ENCODE measurements around the gene PROK1.

The PROK1 gene

GRCh38 chr1:110493059-110493699 lies 42.2 kb downstream of the PROK1 start:
- Mint-ChIP-seq H3K36me3 (ENCODE audit: low read depth) (no peaks in the 10 kb centered on the region), H3K9me3 (no peaks in the 10 kb centered on the region), H3K4me3 (no peak overlapping the region), H3K27me3 (ENCODE audit: low read depth) (no peaks in the 10 kb centered on the region), H3K27ac (no peak overlapping the region), H3K4me1 (ENCODE audit: low read depth) (no peaks in the 10 kb centered on the region)
- no peak for DNase-seq (ENCODE audit: low spot score)

- Mint-ChIP-seq H3K36me3 (ENCODE audit: low read depth) (no peaks in the 10 kb centered on the region), H3K4me3 (no peak overlapping the region), H3K4me1 (ENCODE audit: low read depth) (no peaks in the 10 kb centered on the region), H3K9me3 (no peaks in the 10 kb centered on the region), H3K27me3 (ENCODE audit: low read depth) (no peaks in the 10 kb centered on the region), H3K27ac (no peak overlapping the region)
- no peak for DNase-seq (ENCODE audit: low spot score)
Measured at GRCh38 chr1:110494036-110494435, 43.1 kb downstream of the PROK1 start.

- Mint-ChIP-seq H3K4me1 (ENCODE audit: low read depth) (no peaks in the 10 kb centered on the region), H3K36me3 (ENCODE audit: low read depth) (no peaks in the 10 kb centered on the region), H3K4me3 (no peak overlapping the region), H3K27ac (no peak overlapping the region), H3K27me3 (ENCODE audit: low read depth) (no peaks in the 10 kb centered on the region), H3K9me3 (no peaks in the 10 kb centered on the region)
- no peak for DNase-seq (ENCODE audit: low spot score)
Measured at GRCh38 chr1:110494522-110495406, 43.8 kb downstream of the PROK1 start.

- Mint-ChIP-seq H3K4me1 (ENCODE audit: low read depth) (no peaks in the 10 kb centered on the region), H3K27me3 (ENCODE audit: low read depth) (no peaks in the 10 kb centered on the region), H3K4me3 (no peak overlapping the region), H3K9me3 (no peaks in the 10 kb centered on the region), H3K27ac (no peak overlapping the region), H3K36me3 (ENCODE audit: low read depth) (no peaks in the 10 kb centered on the region)
- peak; percentile 61 for DNase-seq (ENCODE audit: low spot score)
Measured at GRCh38 chr1:110495926-110496600, 45.1 kb downstream of the PROK1 start.

GRCh38 chr1:110498270-110498669 lies 47.3 kb downstream of the PROK1 start:
- Mint-ChIP-seq H3K27me3 (ENCODE audit: low read depth) (peaks cover 12% of the 10 kb centered on the region), H3K4me3 (no peak overlapping the region), H3K4me1 (ENCODE audit: low read depth) (no peaks in the 10 kb centered on the region), H3K27ac (no peak overlapping the region), H3K36me3 (ENCODE audit: low read depth) (no peaks in the 10 kb centered on the region), H3K9me3 (no peaks in the 10 kb centered on the region)
- DNase-seq (ENCODE audit: low spot score) = no peak

GRCh38 chr1:110501488-110502132 lies 50.7 kb downstream of the PROK1 start:
- no peak overlapping the region for H3K27ac Mint-ChIP-seq
- H3K4me3 Mint-ChIP-seq = no peak overlapping the region
- peaks cover 19% of the 10 kb centered on the region for H3K27me3 Mint-ChIP-seq (ENCODE audit: low read depth)
- no peaks in the 10 kb centered on the region for H3K9me3 Mint-ChIP-seq
- H3K36me3 Mint-ChIP-seq (ENCODE audit: low read depth) = no peaks in the 10 kb centered on the region
- DNase-seq (ENCODE audit: low spot score) = no peak
- H3K4me1 Mint-ChIP-seq (ENCODE audit: low read depth) = no peaks in the 10 kb centered on the region

- Mint-ChIP-seq H3K4me3 (no peak overlapping the region), H3K27me3 (ENCODE audit: low read depth) (peaks cover 19% of the 10 kb centered on the region), H3K36me3 (ENCODE audit: low read depth) (no peaks in the 10 kb centered on the region), H3K9me3 (no peaks in the 10 kb centered on the region), H3K27ac (no peak overlapping the region), H3K4me1 (ENCODE audit: low read depth) (no peaks in the 10 kb centered on the region)
- DNase-seq (ENCODE audit: low spot score) = no peak
Measured at GRCh38 chr1:110502402-110503151, 51.6 kb downstream of the PROK1 start.

GRCh38 chr1:110503471-110503870 lies 52.5 kb downstream of the PROK1 start:
- no peak overlapping the region for H3K27ac Mint-ChIP-seq
- no peaks in the 10 kb centered on the region for H3K4me1 Mint-ChIP-seq (ENCODE audit: low read depth)
- H3K4me3 Mint-ChIP-seq = no peak overlapping the region
- H3K36me3 Mint-ChIP-seq (ENCODE audit: low read depth) = no peaks in the 10 kb centered on the region
- H3K27me3 Mint-ChIP-seq (ENCODE audit: low read depth) = peaks cover 19% of the 10 kb centered on the region
- DNase-seq (ENCODE audit: low spot score) = no peak
- H3K9me3 Mint-ChIP-seq = no peaks in the 10 kb centered on the region

GRCh38 chr1:110504226-110504625 lies 53.3 kb downstream of the PROK1 start:
- Mint-ChIP-seq H3K9me3 (no peaks in the 10 kb centered on the region), H3K27me3 (ENCODE audit: low read depth) (peaks cover 19% of the 10 kb centered on the region), H3K4me3 (no peak overlapping the region), H3K4me1 (ENCODE audit: low read depth) (no peaks in the 10 kb centered on the region), H3K36me3 (ENCODE audit: low read depth) (no peaks in the 10 kb centered on the region), H3K27ac (no peak overlapping the region)
- no peak for DNase-seq (ENCODE audit: low spot score)

GRCh38 chr1:110505596-110505995 lies 54.6 kb downstream of the PROK1 start:
- no peak for DNase-seq (ENCODE audit: low spot score)
- no peaks in the 10 kb centered on the region for H3K36me3 Mint-ChIP-seq (ENCODE audit: low read depth)
- H3K27ac Mint-ChIP-seq = no peak overlapping the region
- H3K9me3 Mint-ChIP-seq = no peaks in the 10 kb centered on the region
- no peak overlapping the region for H3K4me3 Mint-ChIP-seq
- H3K27me3 Mint-ChIP-seq (ENCODE audit: low read depth) = peaks cover 19% of the 10 kb centered on the region
- no peaks in the 10 kb centered on the region for H3K4me1 Mint-ChIP-seq (ENCODE audit: low read depth)

- H3K9me3 Mint-ChIP-seq = no peaks in the 10 kb centered on the region
- H3K4me3 Mint-ChIP-seq = no peak overlapping the region
- H3K36me3 Mint-ChIP-seq (ENCODE audit: low read depth) = no peaks in the 10 kb centered on the region
- peaks cover 18% of the 10 kb centered on the region for H3K27me3 Mint-ChIP-seq (ENCODE audit: low read depth)
- no peak overlapping the region for H3K27ac Mint-ChIP-seq
- no peak for DNase-seq (ENCODE audit: low spot score)
- H3K4me1 Mint-ChIP-seq (ENCODE audit: low read depth) = no peaks in the 10 kb centered on the region
Measured at GRCh38 chr1:110506541-110506940, 55.6 kb downstream of the PROK1 start.
